CD1c-positive myeloid dendritic cell (primary cell): Measurements from ENCODE around the gene TMTC1.
"Not testable (repeated sequence)": the region's sequence is repeated elsewhere in the genome, so short reads cannot be mapped to it uniquely, and the experiment has no call there.

ENCODE experiments used
- DNase-seq: peaks from one replicate; pipeline ENCODE4 v3.0.0-alpha.2; 2016; ENCODE audit errors: extremely low spot score

TMTC1 gene

GRCh38 chr12:29672580-29672979 lies 111.2 kb downstream of the TMTC1 start:
- DNase-seq, result no peak

GRCh38 chr12:29671742-29672141 lies 112.0 kb downstream of the TMTC1 start:
- DNase-seq, result no peak

GRCh38 chr12:29667011-29667410 lies 116.7 kb downstream of the TMTC1 start:
- no peak for DNase-seq

- DNase-seq, result no peak
Measured at GRCh38 chr12:29665107-29665506, 118.6 kb downstream of the TMTC1 start.

GRCh38 chr12:29662734-29663323 lies 120.9 kb downstream of the TMTC1 start:
- no peak for DNase-seq

GRCh38 chr12:29660847-29661246 lies 122.9 kb downstream of the TMTC1 start:
- DNase-seq, result no peak

GRCh38 chr12:29656762-29657538 lies 126.8 kb downstream of the TMTC1 start:
- no peak for DNase-seq

GRCh38 chr12:29655861-29656260 lies 127.9 kb downstream of the TMTC1 start:
- no peak for DNase-seq

- no peak for DNase-seq
Measured at GRCh38 chr12:29653286-29653685, 130.5 kb downstream of the TMTC1 start.

GRCh38 chr12:29650371-29650770 lies 133.4 kb downstream of the TMTC1 start:
- no peak for DNase-seq

GRCh38 chr12:29649722-29650121 lies 134.0 kb downstream of the TMTC1 start:
- no peak for DNase-seq

- DNase-seq, result no peak
Measured at GRCh38 chr12:29644536-29645162, 139.1 kb downstream of the TMTC1 start.

GRCh38 chr12:29640589-29641345 lies 143.0 kb downstream of the TMTC1 start:
- DNase-seq, result no peak

GRCh38 chr12:29639893-29640495 lies 143.7 kb downstream of the TMTC1 start:
- no peak for DNase-seq

- DNase-seq, result no peak
Measured at GRCh38 chr12:29638528-29638927, 145.2 kb downstream of the TMTC1 start.

GRCh38 chr12:29634057-29634456 lies 149.7 kb downstream of the TMTC1 start:
- DNase-seq, result no peak

GRCh38 chr12:29630164-29630563 lies 153.6 kb downstream of the TMTC1 start:
- DNase-seq, result not testable (repeated sequence)

- no peak for DNase-seq
Measured at GRCh38 chr12:29627221-29627620, 156.5 kb downstream of the TMTC1 start.

- no peak for DNase-seq
Measured at GRCh38 chr12:29625359-29625953, 158.3 kb downstream of the TMTC1 start.

- DNase-seq, result no peak
Measured at GRCh38 chr12:29622251-29622650, 161.5 kb downstream of the TMTC1 start.

GRCh38 chr12:29620030-29620429 lies 163.7 kb downstream of the TMTC1 start:
- DNase-seq, result no peak

GRCh38 chr12:29617407-29617803 lies 166.3 kb downstream of the TMTC1 start:
- no peak for DNase-seq
